ENCODE results near the gene SLC25A1.

DNA sequence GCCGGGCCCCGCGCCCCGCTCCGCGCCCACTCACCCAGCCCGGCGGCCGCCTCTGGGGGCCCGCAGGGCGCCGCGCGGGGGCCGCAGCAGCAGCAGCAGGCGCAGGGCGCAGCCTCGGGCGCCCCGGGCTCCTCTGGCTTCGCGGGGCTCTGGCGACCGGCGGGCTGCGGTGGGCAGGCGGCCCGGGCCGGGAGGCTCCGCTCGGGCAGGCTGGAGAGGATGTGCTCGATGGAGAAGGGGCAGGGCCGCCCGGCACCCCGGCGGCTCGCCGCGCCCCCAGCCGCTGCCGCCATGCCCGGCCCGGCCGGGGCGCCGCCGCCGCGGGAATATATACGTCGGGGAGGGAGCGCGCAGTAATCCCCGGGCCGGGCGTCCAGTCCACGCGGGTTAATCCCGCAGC, 28.5 kb downstream of the SLC25A1 start, which contains the start of gene GSC2:
- TF ChIP-seq CTCF (IDR thresholded peaks at IDR 0.05): no peak
- no peak for TF ChIP-seq POLR2A (IDR thresholded peaks at IDR 0.05)
